Tibial nerve (tissue), 4 donors: ENCODE data around the gene TAS1R2.

Experiments
- EP300 ChIP-seq, 2 donors: sonication (generic); formaldehyde crosslinking; IDR thresholded peaks; one replicate each; pipeline ENCODE4 v1.6.1; 2017; ENCODE audit warnings: antibody characterized with exemption in 2 of 2, mild to moderate bottlenecking in 1 of 2
- POLR2A ChIP-seq, 2 donors: fragments of 450-650 bp; IDR thresholded peaks; one replicate each; pipeline ENCODE4 v1.6.1; 2017; ENCODE audit warnings: antibody characterized with exemption in 2 of 2, mild to moderate bottlenecking in 2 of 2, moderate library complexity in 2 of 2
- TF ChIP-seq, protein P1 (sequence below), 5 experiments: fragments of 200-600 bp in 3 of 5; fragments of 450-650 bp in 2 of 5; sonication (generic) in 3 of 5; IDR thresholded peaks; one replicate each; pipeline ENCODE4 v1.5.1; 2016 to 2019; ENCODE audit warnings: antibody characterized with exemption in 5 of 5, mild to moderate bottlenecking in 3 of 5, moderate library complexity in 2 of 5

DNA sequence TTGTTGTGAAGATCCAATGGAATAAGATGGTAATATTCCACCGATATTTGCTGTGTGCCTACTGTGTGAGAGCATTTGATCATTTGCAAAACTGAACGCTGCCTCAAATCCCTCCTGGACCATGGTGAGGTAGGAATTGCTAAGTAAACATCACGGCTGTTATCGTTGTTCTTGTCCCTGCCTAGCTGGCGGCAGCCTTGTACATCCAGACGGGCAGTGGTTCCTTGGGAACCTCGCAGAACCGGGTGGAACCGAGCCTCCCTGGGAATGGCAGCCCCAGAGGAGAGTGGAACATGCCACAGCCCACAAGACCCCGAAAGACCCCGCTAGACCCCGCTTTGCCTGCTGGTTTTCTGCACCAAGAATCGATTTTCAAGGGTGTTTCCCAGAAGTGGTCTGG lies 60.9 kb downstream of the TAS1R2 start:
- TF ChIP-seq POLR2A (IDR thresholded peaks at IDR 0.05) (no peak), EP300 (IDR thresholded peaks at IDR 0.05) (no peak)
- TF ChIP-seq, protein P1, sequence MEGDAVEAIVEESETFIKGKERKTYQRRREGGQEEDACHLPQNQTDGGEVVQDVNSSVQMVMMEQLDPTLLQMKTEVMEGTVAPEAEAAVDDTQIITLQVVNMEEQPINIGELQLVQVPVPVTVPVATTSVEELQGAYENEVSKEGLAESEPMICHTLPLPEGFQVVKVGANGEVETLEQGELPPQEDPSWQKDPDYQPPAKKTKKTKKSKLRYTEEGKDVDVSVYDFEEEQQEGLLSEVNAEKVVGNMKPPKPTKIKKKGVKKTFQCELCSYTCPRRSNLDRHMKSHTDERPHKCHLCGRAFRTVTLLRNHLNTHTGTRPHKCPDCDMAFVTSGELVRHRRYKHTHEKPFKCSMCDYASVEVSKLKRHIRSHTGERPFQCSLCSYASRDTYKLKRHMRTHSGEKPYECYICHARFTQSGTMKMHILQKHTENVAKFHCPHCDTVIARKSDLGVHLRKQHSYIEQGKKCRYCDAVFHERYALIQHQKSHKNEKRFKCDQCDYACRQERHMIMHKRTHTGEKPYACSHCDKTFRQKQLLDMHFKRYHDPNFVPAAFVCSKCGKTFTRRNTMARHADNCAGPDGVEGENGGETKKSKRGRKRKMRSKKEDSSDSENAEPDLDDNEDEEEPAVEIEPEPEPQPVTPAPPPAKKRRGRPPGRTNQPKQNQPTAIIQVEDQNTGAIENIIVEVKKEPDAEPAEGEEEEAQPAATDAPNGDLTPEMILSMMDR (IDR thresholded peaks at IDR 0.05): no peak
